HG03196 (cell line): ENCODE measurements around the gene NFKB1.
"Not testable (repeated sequence)": the region's sequence is repeated elsewhere in the genome, so short reads cannot be mapped to it uniquely, and the experiment has no call there.

Experiments used
- ATAC-seq: cut with Tn5 transposase; IDR thresholded peaks from one replicate; pipeline ENCODE4 v1.9.1; 2021; ENCODE audit not compliant: unreplicated experiment

Gene NFKB1

DNA sequence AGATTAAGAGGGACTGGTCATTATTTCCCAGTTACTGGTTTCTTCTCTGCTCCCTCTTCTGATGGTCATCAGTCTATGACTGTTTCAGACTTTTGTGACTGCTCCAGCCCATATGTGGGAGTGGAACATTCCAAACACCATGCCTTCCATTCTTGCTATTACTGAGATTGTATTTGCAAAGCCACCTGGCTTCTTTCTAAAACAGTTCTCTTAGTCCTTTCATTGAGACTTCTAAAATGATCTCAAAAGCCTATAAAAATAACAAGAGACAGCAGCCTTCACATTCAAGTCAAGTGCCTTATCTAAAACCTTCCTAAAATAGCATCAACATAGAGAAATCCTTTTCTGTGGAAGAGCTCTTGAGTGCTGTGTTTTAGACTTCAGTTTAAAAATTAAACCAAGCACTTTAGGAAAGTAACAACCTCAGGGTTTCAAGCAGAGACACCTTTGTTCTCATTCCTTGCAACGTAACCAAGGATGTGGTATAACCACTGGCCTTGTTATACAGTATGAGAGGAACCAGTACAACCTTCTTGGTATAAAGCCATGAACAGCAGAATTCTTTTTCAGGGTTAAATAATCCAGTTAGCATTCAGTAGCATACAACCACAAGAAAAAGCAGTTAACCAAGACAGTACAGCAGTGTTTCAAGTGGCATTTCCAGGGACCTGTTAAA, 97.1 kb downstream of the NFKB1 start:
- ATAC-seq = peak; percentile 70

DNA sequence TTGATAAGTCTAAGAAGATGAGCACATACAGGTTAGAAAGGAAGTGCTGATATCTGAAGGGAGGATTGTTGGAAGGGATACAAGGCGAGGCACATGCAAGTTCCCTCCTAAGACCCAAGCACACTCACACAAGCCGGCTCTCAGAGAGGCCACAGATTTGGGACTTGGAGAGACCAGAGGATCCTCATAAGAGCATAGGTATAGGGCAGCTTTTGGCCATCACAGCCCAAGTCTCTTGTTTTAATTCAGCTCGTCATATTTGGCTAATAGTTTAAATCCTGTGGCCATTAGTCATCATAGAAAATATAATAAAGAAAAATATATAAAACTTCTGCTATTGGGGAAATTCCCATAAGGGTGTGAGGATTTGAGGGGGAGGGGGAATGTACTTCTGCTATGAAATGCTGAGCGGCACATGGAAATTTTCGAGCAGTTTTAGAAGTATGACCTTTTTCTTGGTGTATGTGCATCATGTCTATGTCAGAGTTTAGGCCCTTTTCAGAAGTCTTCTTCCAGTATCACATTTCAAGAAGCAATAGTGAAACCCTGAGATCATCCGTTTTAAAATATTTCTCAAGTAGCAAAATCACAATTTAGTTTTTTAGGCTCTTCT, 97.7 kb downstream of the NFKB1 start:
- ATAC-seq = peak; percentile 29

DNA sequence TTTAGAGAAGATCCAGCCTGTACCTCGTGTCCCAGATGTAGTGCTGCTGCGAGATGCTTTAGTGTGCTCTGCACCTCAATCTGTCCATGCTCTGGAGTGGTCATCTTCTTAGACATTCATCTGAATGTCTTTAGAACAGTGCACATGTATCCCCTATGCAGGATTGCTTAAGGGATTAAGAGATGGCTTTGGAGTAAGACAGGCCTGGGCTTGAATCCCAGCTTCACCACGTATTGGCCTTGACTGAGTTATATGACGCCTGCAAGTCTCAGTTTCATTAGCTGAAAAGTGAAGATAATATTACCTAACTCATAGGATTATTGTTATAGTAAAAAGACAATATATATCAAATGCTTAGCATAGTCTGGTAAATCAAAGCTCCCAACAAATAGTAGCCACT, 98.3 kb downstream of the NFKB1 start:
- no peak for ATAC-seq

DNA sequence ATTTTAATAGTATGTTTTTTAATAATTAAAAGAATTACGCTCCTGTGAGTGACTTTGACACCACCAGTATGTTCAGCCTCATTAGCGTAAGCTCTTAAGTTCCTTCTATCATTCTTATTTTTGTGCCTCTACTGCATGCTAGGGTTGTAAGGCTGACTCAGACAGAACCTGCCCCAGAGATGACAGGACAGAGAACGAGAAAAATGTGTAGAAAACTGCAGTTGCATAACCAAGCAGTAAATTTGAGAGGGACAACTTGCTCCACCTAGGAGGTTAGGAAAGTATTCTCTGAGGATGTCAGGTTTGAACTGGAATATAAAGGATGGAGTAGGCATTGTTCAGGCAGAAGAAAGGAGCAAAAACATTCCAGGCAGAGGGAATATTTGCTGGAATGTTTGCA, 98.7 kb downstream of the NFKB1 start:
- no peak for ATAC-seq

DNA sequence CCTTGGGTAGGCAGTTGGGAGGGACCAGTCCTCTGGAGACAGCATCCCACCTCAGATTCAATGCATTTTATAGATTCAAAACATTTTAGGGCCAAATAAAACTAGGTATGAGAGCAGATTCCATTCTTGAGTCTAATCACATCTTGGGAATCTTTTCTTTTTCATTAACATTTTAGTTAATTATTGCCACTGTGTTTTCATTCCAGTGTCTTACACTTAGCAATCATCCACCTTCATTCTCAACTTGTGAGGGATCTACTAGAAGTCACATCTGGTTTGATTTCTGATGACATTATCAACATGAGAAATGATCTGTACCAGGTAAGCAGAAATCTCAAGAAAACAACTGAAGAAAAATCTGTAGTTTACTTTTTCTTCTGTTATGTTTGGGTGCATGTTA, 99.5 kb downstream of the NFKB1 start:
- ATAC-seq = no peak

DNA sequence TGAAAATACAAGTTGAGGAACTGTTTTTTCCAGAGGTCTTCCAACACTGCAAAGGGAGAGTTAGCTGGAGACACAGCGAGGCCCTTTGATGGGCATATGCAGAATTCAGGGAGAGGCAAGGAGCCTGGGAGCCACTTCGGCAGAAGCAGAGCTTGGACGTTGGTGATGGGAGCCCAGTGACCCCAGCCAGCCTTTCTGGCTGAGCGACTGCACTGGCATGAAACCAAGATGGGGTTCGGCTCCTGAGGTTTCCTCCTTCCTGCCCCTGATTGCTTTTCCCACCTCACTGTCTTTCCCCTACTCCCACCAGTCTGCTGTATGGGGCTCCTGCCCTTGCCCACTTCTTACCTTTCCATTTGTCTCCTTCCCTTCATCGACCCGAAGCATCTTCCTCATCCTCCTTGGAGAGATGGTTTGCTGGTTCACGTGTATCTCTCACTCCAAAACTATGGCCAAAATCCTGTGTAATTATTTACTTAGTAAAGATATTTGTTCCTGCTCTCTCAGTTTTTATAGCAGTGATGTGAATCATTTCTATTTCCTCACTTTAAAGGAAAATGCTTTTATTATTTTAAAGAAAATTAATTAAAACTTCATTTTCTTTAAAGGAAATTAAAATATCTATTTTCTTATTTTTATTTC, 100.5 kb downstream of the NFKB1 start:
- no peak for ATAC-seq

DNA sequence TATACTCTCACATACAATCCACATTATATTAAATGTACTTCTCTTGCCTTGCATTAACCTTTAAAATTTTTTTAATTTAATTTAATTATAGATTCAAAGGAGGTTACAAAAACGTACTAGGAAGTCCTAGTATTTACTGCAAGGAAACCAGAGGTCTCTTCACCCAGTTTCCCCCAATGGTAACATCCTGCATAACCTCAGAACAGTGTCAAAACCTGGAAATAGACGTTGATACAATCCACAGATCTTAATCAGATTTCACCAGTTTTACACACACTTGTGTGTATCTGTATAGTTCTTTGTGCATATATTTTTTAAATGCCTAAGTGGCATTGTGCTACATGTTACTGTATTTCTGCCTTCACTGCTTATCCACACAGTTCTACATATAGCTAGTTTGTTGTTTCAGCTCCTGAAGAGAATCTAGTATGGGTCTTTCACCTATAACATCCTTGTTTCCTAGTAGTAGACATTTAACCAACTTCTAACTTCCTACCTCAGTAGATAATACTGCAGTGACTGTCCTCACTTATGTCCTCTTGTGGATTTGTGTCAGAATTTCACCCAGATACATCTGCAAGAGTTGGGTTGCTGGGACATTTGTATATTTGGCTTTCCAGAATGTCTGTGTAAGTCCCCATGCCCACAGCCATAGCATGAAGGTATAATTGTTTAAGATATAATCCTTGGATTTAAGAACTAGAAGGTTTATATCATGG, 103.2 kb downstream of the NFKB1 start:
- ATAC-seq = no peak

DNA sequence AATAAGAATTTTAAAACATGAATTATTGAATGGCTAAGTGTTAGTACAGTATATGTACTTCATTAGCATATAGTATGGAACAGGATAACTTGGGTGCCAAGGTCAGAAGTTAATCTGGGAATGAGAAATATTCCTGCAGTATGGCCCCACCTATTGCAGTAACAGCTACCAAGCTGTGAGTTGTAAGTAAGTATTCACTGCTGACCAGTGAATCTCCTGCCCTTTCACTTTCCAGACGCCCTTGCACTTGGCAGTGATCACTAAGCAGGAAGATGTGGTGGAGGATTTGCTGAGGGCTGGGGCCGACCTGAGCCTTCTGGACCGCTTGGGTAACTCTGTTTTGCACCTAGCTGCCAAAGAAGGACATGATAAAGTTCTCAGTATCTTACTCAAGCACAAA, 105.1 kb downstream of the NFKB1 start:
- no peak for ATAC-seq

DNA sequence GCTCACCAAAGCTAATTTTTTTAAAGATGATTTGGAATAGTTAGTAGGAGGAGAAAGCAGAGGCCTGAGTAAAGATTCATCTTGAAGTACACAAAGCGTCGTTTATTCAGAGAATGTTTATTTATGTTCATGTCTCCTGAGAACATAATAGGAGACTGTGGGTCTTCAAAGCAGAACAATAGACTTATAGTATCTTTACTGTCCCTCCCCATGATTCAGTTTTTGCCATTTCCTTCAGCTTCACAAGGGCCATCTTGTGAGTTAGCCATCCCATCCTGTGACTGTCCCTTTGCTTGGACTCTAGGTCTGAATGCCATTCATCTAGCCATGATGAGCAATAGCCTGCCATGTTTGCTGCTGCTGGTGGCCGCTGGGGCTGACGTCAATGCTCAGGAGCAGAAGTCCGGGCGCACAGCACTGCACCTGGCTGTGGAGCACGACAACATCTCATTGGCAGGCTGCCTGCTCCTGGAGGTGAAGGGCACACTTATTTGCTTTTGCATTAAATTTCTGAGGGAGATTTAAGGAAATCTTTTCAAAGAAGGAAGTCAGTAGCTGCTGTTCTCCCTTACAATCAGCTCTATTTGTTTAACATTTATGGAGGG, 105.8 kb downstream of the NFKB1 start:
- ATAC-seq = no peak

DNA sequence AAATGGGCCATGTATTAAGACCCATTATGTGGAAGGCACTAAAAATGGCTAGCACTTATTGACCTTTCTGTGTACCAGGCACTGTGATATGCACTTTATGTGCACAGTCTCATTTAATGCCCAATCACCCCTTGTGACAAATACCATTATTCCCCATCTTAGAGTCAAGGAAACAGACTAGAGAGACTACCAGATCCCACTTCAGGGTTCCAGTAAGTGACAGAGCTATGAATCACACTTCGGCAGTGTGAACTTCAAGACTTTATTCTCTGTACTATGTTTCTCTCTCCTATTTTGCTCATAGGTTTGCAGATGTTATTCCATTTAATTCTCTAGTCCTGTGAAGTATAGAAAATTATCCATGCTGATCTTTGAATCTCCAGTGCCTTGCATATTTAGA, 107.0 kb downstream of the NFKB1 start:
- no peak for ATAC-seq

DNA sequence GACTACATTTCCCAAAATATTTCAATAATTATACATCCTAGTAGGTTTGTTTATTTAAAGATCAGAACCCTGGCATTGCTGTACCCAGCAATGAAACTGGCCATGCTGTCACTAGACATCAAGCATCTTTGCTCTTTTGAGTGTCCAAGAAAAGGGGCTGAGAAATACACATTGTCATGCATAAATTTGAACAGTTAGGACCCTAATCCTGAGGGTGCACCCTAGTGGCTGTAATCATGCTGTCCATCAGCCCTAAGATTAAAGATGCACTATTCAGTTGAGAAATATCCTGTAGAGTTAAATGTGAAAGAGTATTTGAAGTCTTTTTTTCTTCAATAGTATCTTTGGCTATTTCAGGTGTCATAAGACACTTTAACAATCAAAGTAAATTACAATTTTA, 108.8 kb downstream of the NFKB1 start:
- ATAC-seq = no peak

DNA sequence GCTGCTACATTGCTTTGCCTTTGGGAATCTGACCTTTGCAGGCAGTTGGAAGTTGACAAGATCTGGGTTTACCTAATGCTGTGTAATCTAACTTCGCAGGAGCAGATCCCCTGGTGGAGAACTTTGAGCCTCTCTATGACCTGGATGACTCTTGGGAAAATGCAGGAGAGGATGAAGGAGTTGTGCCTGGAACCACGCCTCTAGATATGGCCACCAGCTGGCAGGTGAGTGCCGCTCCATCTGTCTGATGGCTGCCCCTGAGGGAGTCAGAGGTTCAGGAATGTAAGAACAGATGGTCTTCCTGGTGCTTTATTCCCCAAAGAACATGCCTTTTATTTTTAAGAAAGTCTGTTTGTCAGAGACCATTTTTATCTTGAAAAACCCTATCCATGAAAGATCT, 109.3 kb downstream of the NFKB1 start:
- no peak for ATAC-seq

DNA sequence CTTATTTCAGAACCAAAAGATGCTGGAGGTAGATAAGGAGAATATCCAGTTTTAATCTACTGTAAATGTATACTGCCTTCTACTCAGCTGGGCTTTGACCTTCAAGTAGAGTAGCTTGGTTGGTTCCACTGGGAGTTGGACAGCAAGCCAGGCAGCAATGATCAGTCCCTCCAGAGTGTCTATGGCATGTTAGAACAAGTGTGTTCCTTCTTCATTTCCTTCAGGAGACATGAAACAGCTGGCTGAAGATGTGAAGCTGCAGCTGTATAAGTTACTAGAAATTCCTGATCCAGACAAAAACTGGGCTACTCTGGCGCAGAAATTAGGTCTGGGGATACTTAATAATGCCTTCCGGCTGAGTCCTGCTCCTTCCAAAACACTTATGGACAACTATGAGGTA, 111.1 kb downstream of the NFKB1 start:
- ATAC-seq = no peak

DNA sequence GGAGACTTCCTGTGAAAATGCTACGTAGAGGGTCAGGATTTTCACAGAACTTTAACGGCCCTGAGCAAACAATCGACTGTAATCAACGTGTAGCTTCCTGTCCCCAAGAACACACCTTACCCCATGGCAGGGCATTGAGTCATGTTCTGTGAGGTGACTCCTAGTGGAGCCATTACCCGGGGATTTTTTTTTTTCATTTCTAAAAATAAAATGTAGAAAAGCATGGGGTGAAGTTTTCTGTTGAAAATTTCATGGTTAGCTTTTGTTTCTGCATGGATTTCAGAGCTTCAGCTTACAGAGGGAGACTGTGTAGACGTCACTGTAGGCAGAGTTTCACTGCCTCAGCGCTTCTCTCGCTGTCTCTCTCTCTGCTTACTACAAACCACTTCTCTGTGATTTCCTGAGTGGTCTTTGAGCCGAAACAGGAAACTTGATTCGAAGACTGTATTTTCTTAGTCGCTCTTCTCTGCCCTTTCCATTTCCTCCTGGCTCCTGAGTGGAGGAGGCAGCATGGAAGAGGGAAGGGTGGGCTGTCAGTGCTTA, 111.7 kb downstream of the NFKB1 start:
- peak; percentile 39 for ATAC-seq

DNA sequence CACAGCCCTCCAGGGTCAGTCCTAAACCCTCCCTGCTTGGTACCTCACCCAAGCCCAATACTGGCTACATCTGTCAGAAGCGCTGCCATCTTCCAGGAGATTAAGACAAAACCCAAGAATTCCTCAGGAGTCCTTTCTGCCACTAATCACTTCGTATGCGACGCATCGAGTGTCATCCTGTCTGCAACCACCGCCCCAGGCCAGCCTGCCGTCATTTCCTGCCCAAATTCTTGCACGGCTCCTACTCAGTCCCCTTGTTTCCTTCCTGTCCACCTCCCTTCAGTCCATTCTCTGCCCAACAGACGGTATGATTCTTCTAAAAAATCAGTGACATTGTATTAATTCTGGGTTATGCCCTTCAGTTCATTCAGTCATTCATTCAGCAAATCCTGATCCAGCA, 113.6 kb downstream of the NFKB1 start:
- ATAC-seq = no peak

DNA sequence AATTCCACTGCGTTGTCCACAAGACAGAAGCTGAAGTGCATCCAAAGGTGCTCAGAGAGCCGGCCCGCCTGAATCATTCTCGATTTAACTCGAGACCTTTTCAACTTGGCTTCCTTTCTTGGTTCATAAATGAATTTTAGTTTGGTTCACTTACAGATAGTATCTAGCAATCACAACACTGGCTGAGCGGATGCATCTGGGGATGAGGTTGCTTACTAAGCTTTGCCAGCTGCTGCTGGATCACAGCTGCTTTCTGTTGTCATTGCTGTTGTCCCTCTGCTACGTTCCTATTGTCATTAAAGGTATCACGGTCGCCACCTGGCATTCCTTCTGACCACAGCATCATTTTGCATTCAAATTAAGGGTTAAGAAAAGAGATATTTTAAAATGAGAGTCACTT, 115.5 kb downstream of the NFKB1 start:
- no peak for ATAC-seq

DNA sequence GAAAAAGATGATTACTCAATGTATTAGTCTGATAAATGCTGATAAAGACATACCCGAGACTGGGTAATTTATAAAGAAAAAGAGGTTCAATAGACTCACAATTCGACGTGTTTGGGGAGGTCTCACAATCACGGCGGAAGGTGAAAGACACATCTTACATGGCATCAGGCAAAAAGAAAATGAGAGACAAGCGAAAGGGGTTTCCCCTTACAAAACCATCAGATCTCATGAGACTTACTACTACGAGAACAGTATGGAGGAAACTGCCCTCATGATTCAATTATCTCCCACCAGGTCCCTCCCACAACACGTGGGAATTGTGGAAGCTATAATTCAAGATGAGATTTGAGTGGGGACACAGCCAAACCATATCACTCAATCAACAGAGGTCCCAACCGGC, 117.9 kb downstream of the NFKB1 start:
- not testable (repeated sequence) for ATAC-seq

DNA sequence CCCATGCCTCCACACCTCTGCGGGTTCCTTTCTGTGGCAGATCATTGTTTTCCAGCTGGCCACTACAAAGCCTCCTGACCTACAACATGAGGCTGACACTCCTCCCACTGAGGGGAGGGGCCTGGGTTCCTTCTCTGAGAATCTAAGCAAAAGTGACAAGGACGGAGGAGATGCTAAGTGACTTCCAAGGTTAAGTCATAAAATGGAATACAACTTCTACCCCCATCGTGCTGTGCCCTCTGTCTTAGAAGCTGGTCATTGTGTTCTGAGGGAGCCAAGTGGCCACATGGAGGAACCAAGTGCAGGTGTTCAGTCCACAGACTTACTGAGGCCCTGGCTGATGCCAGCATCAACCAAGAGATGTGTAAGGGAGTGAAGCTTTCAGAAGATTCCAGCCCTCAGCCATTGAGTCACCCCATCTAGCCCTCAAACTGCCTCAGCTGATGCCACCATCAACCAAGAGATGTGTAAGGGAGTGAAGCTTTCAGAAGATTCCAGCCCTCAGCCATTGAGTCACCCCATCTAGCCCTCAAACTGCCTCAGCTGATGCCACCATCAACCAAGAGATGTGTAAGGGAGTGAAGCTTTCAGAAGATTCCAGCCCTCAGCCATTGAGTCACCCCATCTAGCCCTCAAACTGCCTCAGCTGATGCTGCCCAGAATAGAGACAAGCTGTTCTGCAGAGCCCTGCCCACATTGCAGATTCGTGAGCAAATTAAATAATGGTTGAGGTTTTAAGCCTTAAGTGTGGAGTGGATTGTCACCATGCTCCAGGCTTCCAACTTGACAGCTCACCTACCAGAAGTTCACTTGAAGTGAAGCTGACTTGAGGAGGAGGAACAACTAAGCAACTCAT, 118.8 kb downstream of the NFKB1 start:
- peak; percentile 16 for ATAC-seq

DNA sequence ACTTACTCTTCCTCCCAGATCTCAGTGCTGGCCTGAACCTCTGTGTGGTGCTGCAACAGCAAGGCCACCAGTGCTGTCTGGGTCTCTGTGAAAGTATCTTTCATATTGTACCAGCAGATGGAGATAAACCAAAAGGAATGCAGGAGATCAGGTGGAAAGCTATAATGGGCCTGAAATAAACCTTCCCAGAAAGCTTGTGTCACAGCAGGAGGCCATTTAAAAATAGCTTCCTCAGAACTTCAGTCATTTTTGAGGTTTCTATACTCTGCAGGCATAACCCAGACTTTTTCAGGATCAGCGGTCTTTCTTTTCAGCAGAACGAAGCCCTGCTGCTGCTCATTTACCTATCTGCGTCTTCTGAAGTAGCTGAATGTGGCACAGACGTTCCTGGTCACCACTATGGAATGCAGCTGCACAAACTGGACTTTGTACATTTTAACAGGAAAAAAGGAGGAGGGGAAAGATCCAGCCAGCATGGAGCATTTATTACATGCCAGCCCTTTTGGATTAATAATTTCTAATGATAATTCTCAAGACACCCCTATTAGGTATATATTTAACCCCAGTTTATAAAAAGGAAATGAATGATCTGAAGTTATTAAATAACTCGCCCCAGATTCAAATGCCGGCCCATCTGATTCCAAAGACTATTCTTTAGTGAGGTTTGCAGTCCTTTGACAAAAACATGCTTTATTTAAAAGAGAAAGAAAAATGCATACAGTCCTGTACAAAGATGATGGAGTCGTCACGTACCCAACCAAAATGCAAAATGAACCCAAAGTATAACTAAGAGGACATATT, 119.7 kb downstream of the NFKB1 start:
- ATAC-seq = peak; percentile 52

DNA sequence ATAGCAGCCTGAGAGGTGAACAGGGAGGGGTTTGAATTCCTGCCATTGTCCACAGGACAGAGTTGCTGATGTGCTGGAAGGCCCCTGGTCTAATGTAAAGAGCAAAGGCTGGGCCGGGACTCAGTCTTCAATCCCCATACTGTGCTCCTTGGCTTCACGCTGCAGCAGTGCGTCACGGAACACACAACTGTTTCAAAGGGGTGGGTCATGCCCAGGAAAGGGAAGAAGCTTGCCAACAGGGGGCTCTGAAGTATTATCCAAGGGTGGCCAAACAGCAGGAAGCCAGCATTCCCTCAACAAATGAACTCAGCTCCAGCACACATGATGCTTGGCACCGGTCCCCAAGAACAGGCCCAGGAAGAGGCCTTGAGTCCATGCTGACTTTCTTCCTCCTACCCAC, 122.5 kb downstream of the NFKB1 start:
- ATAC-seq = no peak
